ENCODE results near the gene LRRC14B.
A peak's percentile ranks its signal among the peaks of the same experiment; 100 is the strongest.

Gene LRRC14B

GRCh38 chr5:176296-176823 is 14.9 kb upstream of the LRRC14B start:
- DNase-seq: no peak

- DNase-seq: no peak
These were observed 13.2 kb upstream of the LRRC14B start for GRCh38 chr5:178110-178509.

DNA sequence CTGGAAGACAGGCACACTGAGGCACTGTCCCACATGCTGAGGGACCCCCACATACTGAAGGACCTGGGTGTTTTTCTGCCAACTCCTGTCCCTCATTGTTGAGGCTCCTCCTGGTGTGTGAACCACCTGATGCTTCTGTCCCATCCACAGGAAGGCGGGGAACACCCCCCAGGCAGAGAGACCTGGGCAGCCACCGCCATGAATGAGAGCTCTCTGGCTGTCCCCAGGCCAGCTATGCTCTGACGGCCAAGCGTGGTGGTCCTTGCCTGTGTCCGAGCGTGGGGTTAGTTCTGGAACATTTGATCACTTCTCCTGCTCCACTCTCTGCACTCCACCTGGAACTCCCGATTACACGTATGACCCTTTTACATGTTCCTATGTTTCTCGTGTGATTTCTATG is 11.9 kb upstream of the LRRC14B start:
- no peak for DNase-seq

DNA sequence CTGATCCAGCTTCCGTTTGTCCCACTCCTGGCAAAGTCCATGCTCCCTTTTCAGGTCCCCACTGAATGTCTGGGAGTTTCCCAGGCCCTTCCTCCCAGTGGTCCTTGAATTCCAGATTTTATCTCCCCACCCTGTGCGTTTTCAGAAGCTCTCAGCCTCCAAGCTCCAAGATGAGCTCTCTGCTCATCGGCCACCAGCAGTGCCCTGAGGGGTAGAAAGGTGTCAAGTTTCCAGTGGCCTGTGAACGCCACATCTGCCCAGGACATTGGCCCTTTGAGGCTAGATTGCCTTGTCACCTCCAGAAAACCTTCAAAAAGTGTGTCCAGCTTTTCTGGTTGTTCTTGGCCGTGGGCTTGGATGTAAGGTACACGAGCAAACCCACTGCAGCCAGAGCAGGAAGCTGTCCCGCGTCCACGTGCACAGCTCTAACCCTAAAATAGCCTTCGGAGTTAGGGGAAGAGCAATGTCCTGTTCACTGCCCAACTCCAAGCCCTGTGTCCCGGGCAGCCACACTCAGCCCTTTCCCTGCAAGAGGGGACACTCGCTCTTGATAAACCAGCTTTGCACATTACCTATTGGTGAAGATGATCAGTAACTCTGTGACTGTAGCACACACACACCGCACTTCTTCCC is 10.9 kb upstream of the LRRC14B start:
- DNase-seq: no peak

GRCh38 chr5:181160-181559 is 10.1 kb upstream of the LRRC14B start:
- DNase-seq: no peak

DNA sequence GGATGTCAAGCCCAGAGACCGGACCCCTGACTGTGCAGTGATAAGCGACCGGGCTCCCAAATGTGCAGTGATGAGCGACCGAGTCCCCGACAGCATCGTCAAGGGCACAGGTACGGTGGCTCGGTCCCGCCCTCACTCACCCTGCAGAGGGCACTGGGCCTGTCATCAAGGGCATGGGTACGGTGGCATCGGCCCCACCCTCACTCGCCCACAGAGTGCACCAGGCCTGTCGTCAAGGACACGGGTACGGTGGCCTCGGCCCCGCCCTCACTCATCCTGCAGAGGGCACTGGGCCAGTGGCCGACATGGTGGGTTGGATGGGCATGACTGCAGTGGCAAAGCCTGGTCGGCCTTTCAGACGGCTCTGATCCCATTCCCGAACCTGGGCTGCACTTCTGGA is 9.7 kb upstream of the LRRC14B start:
- DNase-seq: no peak

GRCh38 chr5:182126-182525 is 9.2 kb upstream of the LRRC14B start:
- no peak for DNase-seq

DNA sequence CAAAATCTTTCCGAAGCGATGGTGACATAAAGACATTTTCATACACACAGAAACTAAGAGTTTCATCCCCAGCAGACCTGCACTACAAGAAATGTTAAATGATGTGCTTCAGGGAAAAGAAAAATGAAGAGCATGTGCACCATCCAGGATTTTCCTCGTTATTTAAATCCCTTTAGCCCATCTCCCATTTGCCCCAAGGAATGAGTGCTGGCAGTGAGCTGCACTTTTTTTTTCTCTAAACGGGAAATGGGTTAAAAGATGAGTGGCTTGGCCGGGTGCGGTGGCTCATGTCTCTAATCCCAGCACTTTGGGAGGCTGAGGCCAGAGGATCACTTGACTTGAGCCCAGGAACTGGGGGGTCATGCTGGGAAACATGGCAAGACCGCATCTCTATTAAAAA is 6.8 kb upstream of the LRRC14B start:
- DNase-seq: peak; percentile 27

DNA sequence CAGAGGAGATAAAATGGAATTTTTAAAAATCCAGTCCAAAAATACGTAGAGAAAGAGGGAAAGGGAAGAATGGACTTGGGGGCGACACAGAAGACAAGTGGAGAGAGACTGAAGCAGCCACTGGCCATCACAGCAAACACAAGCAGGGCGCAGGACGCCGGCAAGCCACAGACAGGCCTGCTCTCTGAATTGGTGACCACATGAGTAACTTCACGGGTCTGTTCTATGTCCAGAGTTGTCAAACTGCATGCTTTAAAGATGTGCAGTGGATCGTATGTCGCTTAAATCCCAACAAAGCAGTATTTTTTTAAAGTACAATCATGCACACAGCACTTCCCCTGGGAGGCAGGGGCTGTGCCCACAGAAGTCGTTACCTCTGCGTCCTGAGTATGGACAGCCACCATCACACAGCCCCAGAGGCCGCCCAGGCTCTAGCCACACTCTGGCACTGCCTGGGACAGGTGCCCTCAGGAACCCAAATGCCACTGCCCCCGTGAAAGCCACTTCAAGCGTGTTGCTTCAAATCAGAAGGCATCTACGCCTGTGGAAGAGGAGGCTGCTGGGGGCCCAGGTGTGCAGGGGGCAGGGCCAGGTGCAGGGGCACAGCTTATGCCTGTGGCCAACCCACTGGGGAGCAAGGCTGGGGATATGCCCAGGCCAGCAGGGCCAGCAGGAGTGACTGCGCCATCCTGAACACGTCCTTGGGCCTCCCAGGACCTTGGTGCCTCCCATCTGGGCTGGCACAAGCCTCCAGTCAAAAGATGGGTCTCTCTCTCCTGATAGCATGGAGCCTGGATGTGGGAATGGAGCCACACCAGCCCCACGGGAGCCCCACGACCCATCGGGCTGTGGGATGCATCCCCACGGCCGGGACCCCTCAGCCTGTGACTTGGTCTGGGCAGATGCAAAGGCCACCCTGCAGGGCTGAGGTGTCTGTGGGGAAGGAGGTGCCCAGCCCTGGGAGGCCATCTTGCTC is 5.9 kb upstream of the LRRC14B start:
- DNase-seq: no peak

DNA sequence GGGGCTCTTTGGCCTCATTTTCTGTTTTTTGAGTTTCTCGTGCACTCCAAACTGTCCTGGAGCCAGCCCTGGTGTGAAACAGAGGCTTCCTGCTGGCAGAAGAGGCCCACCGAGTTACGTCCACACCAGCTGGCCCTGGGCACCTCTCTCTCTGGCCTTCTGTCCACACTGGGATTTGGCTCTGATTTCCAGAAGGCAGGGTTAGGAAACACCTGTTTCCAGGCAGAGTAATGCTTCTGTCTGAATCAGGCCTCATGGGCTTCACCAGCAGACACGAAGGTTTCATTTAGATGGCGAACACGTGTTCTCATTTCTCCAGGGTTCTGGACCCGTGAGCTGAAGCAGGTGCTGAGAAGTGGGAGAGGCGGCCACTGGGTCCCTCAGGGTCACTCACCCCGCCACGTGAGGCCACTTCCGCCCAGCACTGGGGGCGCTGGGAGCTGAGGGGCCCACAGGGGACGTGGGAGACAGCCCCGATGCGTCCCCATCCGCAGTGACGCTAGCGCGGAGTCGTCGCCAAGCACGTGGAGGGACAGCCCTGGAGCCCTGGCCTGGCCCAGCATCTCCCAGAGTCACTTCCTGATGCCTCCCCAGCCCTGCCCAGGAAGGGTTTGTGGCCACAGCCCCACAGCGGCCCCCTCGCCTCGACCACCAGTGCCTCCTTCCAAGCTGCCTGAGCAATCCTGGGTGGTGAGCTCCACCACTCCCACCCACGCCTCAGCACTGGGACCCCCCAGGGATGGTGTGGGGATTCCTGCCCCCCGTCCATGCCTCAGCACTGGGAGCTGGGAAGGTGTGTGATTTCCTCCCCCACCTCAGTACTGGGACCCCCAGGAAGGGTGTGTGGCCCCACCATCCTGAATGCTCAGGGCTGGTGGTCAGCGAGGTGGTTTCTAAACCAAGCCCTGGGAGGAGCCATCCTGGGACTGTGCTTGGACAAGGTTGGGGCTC is 4.9 kb upstream of the LRRC14B start:
- DNase-seq: no peak

DNA sequence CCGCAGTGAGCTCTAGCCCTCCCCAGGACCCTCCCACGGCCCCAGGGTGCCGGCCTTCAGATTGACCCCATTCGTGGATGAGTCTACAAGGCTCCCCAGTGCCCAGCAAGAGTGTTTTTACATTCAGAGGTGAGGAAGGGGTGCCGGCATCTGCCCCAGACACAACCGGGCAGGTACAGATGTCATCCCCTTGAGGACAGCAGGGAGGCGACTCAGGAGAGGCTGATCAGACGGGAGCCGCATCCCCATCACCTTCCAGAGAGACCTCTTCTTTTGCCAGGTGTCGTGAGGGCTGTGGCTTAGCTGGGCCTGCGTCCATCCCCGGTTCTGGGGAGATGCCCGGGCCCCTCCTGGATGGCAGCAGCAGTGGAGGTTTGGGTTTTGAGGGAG is 4.3 kb upstream of the LRRC14B start:
- DNase-seq: no peak

- no peak for DNase-seq
These were observed 3.5 kb upstream of the LRRC14B start for GRCh38 chr5:187617-188451.

- peak; percentile 84 for DNase-seq
These were observed 2.5 kb upstream of the LRRC14B start for GRCh38 chr5:188488-189481.

GRCh38 chr5:189486-189885 is 1.8 kb upstream of the LRRC14B start:
- no peak for DNase-seq

DNA sequence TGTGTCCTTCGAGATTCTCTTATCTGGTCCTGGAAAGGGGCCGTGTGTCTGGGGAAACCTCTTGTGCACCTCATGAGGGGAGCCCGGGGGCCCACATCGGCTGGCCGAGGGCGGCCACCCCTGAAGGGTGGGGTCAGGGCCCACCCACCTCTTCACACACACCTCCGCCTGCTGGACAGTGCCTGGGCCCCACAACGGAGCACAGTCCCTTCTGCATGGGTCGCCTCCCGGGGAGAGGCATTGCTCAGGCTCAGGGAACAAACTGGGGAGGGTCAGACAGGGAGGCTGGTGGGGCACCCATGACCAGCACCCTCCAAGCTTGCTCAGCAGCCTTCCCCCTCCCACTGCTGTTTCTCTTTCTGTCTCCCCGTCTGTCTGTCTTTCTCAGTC is 1.3 kb upstream of the LRRC14B start:
- no peak for DNase-seq

- DNase-seq: no peak
These were observed 794 bp upstream of the LRRC14B start for GRCh38 chr5:190366-191035.

GRCh38 chr5:191949-192690 is 825 bp downstream of the LRRC14B start:
- DNase-seq: no peak

GRCh38 chr5:192691-192969 is 1.3 kb downstream of the LRRC14B start:
- no peak for DNase-seq

All from fibroblast of skin of scalp (primary cell).